ENCODE measurements around the gene KCNH8.
A peak's percentile ranks its signal among the peaks of the same experiment; 100 is the strongest.

The KCNH8 gene

GRCh38 chr3:19364148-19364547, 215.8 kb downstream of the KCNH8 start:
- DNase-seq (ENCODE audit: low spot score) = no peak

GRCh38 chr3:19365471-19365870, 217.2 kb downstream of the KCNH8 start:
- no peak for DNase-seq (ENCODE audit: low spot score)

GRCh38 chr3:19384868-19385267, 236.6 kb downstream of the KCNH8 start:
- DNase-seq (ENCODE audit: low spot score) = no peak

GRCh38 chr3:19392150-19392549, 243.8 kb downstream of the KCNH8 start:
- DNase-seq (ENCODE audit: low spot score) = no peak

GRCh38 chr3:19394946-19395345, 246.6 kb downstream of the KCNH8 start:
- DNase-seq (ENCODE audit: low spot score) = no peak

GRCh38 chr3:19396726-19397125, 248.4 kb downstream of the KCNH8 start:
- DNase-seq (ENCODE audit: low spot score) = no peak

- no peak for DNase-seq (ENCODE audit: low spot score)
Measured at GRCh38 chr3:19399356-19399755, 251.0 kb downstream of the KCNH8 start.

- DNase-seq (ENCODE audit: low spot score) = no peak
Measured at GRCh38 chr3:19399836-19400235, 251.5 kb downstream of the KCNH8 start.

- DNase-seq (ENCODE audit: low spot score) = no peak
Measured at GRCh38 chr3:19420159-19420558, 271.8 kb downstream of the KCNH8 start.

GRCh38 chr3:19425825-19426224, 277.5 kb downstream of the KCNH8 start:
- no peak for DNase-seq (ENCODE audit: low spot score)

GRCh38 chr3:19427422-19428149, 279.3 kb downstream of the KCNH8 start:
- no peak for DNase-seq (ENCODE audit: low spot score)

- no peak for DNase-seq (ENCODE audit: low spot score)
Measured at GRCh38 chr3:19428729-19429128, 280.4 kb downstream of the KCNH8 start.

- peak; percentile 17 for DNase-seq (ENCODE audit: low spot score)
Measured at GRCh38 chr3:19432669-19433068, 284.4 kb downstream of the KCNH8 start.

- DNase-seq (ENCODE audit: low spot score) = no peak
Measured at GRCh38 chr3:19436746-19437145, 288.4 kb downstream of the KCNH8 start.

GRCh38 chr3:19439944-19440343, 291.6 kb downstream of the KCNH8 start:
- no peak for DNase-seq (ENCODE audit: low spot score)

GRCh38 chr3:19446138-19446537, 297.8 kb downstream of the KCNH8 start:
- no peak for DNase-seq (ENCODE audit: low spot score)

GRCh38 chr3:19446687-19447086, 298.4 kb downstream of the KCNH8 start:
- DNase-seq (ENCODE audit: low spot score) = no peak

- DNase-seq (ENCODE audit: low spot score) = no peak
Measured at GRCh38 chr3:19455546-19455945, 307.2 kb downstream of the KCNH8 start.

GRCh38 chr3:19456738-19457137, 308.4 kb downstream of the KCNH8 start:
- no peak for DNase-seq (ENCODE audit: low spot score)

- no peak for DNase-seq (ENCODE audit: low spot score)
Measured at GRCh38 chr3:19457449-19457848, 309.1 kb downstream of the KCNH8 start.

GRCh38 chr3:19467761-19468160, 319.5 kb downstream of the KCNH8 start:
- DNase-seq (ENCODE audit: low spot score) = no peak

- DNase-seq (ENCODE audit: low spot score) = no peak
Measured at GRCh38 chr3:19471138-19471537, 322.8 kb downstream of the KCNH8 start.

- peak; percentile 59 for DNase-seq (ENCODE audit: low spot score)
Measured at GRCh38 chr3:19473971-19474580, 325.8 kb downstream of the KCNH8 start.

GRCh38 chr3:19476281-19476680, 328.0 kb downstream of the KCNH8 start:
- no peak for DNase-seq (ENCODE audit: low spot score)

Data from Ammon's horn (tissue), 1 donor.